ENCODE data around the gene ACSF3. TPM values are rescaled to one million over a fixed set of nuclear protein-coding genes. Genes with fewer than 3 reads are reported as not detected.

Gene ACSF3
- total RNA-seq, result 18.6 and 19.1 TPM in 2 replicates

GRCh38 chr16:89093602-89094251 is at the start of gene ACSF3:
TSS of gene ACSF3 (plus strand) at chr16:89093852. CDS start at chr16:89100682, 6,830 bp downstream.
- DNase-seq (ENCODE audit: low read depth in 2 of 2), result peak; percentile 6 to 56

- DNase-seq (ENCODE audit: low read depth in 2 of 2), result no peak
Measured at GRCh38 chr16:89044418-89045180, 49.1 kb upstream of the ACSF3 start.

GRCh38 chr16:89045181-89045815 is 48.4 kb upstream of the ACSF3 start:
- no peak for DNase-seq (ENCODE audit: low read depth in 2 of 2)

GRCh38 chr16:89045881-89046280 is 47.8 kb upstream of the ACSF3 start:
- no peak for DNase-seq (ENCODE audit: low read depth in 2 of 2)

GRCh38 chr16:89046491-89046890 is 47.2 kb upstream of the ACSF3 start:
- no peak for DNase-seq (ENCODE audit: low read depth in 2 of 2)

GRCh38 chr16:89047331-89048089 is 46.1 kb upstream of the ACSF3 start:
- no peak for DNase-seq (ENCODE audit: low read depth in 2 of 2)

GRCh38 chr16:89048090-89048725 is 45.4 kb upstream of the ACSF3 start:
- DNase-seq (ENCODE audit: low read depth in 2 of 2), result no peak

- DNase-seq (ENCODE audit: low read depth in 2 of 2), result no peak
Measured at GRCh38 chr16:89048871-89049422, 44.7 kb upstream of the ACSF3 start.

- DNase-seq (ENCODE audit: low read depth in 2 of 2), result no peak
Measured at GRCh38 chr16:89049484-89050118, 44.1 kb upstream of the ACSF3 start.

GRCh38 chr16:89050119-89050867 is 43.4 kb upstream of the ACSF3 start:
- DNase-seq (ENCODE audit: low read depth in 2 of 2), result no peak

GRCh38 chr16:89050868-89051311 is 42.8 kb upstream of the ACSF3 start:
- no peak for DNase-seq (ENCODE audit: low read depth in 2 of 2)

- DNase-seq (ENCODE audit: low read depth in 2 of 2), result no peak
Measured at GRCh38 chr16:89051521-89052166, 42.0 kb upstream of the ACSF3 start.

- DNase-seq (ENCODE audit: low read depth in 2 of 2), result no peak
Measured at GRCh38 chr16:89052191-89052889, 41.3 kb upstream of the ACSF3 start.

GRCh38 chr16:89052890-89053724 is 40.5 kb upstream of the ACSF3 start:
- DNase-seq (ENCODE audit: low read depth in 2 of 2), result no peak

GRCh38 chr16:89053725-89054029 is 40.0 kb upstream of the ACSF3 start:
- DNase-seq (ENCODE audit: low read depth in 2 of 2), result no peak

GRCh38 chr16:89054261-89054661 is 39.4 kb upstream of the ACSF3 start:
- no peak for DNase-seq (ENCODE audit: low read depth in 2 of 2)

- DNase-seq (ENCODE audit: low read depth in 2 of 2), result no peak
Measured at GRCh38 chr16:89054714-89055113, 38.9 kb upstream of the ACSF3 start.

GRCh38 chr16:89055313-89055712 is 38.3 kb upstream of the ACSF3 start:
- no peak for DNase-seq (ENCODE audit: low read depth in 2 of 2)

Measured in dermis microvascular lymphatic vessel endothelial cell (primary cell).